ENCODE results near the gene NUP205.

Gene NUP205

GRCh38 chr7:135514856-135515255 is 42.9 kb upstream of the NUP205 start:
- FAIRE-seq = no peak
- TF ChIP-seq SPI1 (IDR thresholded peaks at IDR 0.05; ENCODE audit: low read depth, low read length) (no peak), POLR2A (IDR thresholded peaks at IDR 0.05; ENCODE audit: low read depth, low read length) (no peak), TAF1 (IDR thresholded peaks at IDR 0.05; ENCODE audit: low read depth, low read length) (no peak), POLR2AphosphoS5 (IDR thresholded peaks at IDR 0.05; ENCODE audit: low read depth, low read length) (no peak), PAX5 (IDR thresholded peaks at IDR 0.05; ENCODE audit: insufficient read depth, low read length, severe bottlenecking) (no peak), POU2F2 (IDR thresholded peaks at IDR 0.05; ENCODE audit: low read depth, low read length) (no peak)
- no peak for DNase-seq (ENCODE audit: insufficient read length, low spot score)

DNA sequence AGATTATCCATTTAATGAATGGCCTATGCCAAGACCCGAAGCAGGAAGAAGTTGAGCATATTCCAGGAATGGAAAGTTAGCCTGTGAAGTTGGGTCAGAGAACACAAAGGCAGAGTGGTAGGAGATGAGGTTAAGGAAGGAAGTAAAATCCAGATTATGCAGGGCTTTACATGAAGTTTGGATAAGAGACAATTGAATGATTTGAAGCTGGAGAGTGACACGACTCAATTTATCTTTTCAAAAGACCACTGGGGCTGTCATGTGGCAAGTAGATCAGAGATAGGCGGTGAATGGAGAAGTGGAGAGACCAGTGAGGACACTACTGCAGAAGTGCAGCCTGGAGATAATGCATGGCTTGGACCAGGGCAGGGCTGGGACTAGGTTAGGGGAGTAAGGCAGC is 40.7 kb upstream of the NUP205 start:
- no peak for FAIRE-seq
- TF ChIP-seq TAF1 (IDR thresholded peaks at IDR 0.05; ENCODE audit: low read depth, low read length) (no peak), PAX5 (IDR thresholded peaks at IDR 0.05; ENCODE audit: insufficient read depth, low read length, severe bottlenecking) (no peak), SPI1 (IDR thresholded peaks at IDR 0.05; ENCODE audit: low read depth, low read length) (no peak), POU2F2 (IDR thresholded peaks at IDR 0.05; ENCODE audit: low read depth, low read length) (no peak), POLR2A (IDR thresholded peaks at IDR 0.05; ENCODE audit: low read depth, low read length) (no peak), POLR2AphosphoS5 (IDR thresholded peaks at IDR 0.05; ENCODE audit: low read depth, low read length) (no peak)
- DNase-seq (ENCODE audit: insufficient read length, low spot score) = no peak

DNA sequence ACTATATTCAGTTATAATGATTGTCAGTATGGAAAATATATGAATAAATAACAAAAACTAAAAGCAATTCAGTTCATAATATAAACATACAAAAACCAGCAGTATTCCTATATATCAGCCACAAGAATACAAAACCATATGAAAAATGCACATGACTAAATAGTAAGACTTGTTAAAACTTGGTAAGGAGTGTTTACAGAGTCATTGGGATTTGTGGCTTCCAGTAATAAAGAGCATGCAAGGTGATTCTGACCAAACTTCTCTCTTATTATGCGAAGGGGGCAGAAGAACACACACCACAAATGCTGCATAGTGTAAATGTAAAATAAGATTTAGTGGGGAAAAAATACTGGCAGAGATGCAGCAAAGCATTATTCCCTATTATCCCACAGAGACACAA is 39.0 kb upstream of the NUP205 start:
- FAIRE-seq = no peak
- DNase-seq (ENCODE audit: insufficient read length, low spot score) = no peak
- no peak for TF ChIP-seq POU2F2 (IDR thresholded peaks at IDR 0.05; ENCODE audit: low read depth, low read length)

GRCh38 chr7:135519233-135519688 is 38.5 kb upstream of the NUP205 start:
- DNase-seq (ENCODE audit: insufficient read length, low spot score) = no peak
- no peak for TF ChIP-seq POLR2AphosphoS5 (IDR thresholded peaks at IDR 0.05; ENCODE audit: low read depth, low read length)
- no peak for TF ChIP-seq PAX5 (IDR thresholded peaks at IDR 0.05; ENCODE audit: insufficient read depth, low read length, severe bottlenecking)
- no peak for TF ChIP-seq TAF1 (IDR thresholded peaks at IDR 0.05; ENCODE audit: low read depth, low read length)
- TF ChIP-seq POLR2A (IDR thresholded peaks at IDR 0.05; ENCODE audit: low read depth, low read length) = no peak
- no peak for TF ChIP-seq POU2F2 (IDR thresholded peaks at IDR 0.05; ENCODE audit: low read depth, low read length)
- TF ChIP-seq SPI1 (IDR thresholded peaks at IDR 0.05; ENCODE audit: low read depth, low read length) = no peak
- no peak for FAIRE-seq

GRCh38 chr7:135519871-135520270 is 37.8 kb upstream of the NUP205 start:
- DNase-seq (ENCODE audit: insufficient read length, low spot score) (no peak), FAIRE-seq (no peak)
- no peak for TF ChIP-seq TAF1 (IDR thresholded peaks at IDR 0.05; ENCODE audit: low read depth, low read length)

- no peak for DNase-seq (ENCODE audit: insufficient read length, low spot score)
- TF ChIP-seq TAF1 (IDR thresholded peaks at IDR 0.05; ENCODE audit: low read depth, low read length) = no peak
- TF ChIP-seq POLR2AphosphoS5 (IDR thresholded peaks at IDR 0.05; ENCODE audit: low read depth, low read length) = no peak
- TF ChIP-seq PAX5 (IDR thresholded peaks at IDR 0.05; ENCODE audit: insufficient read depth, low read length, severe bottlenecking) = no peak
- TF ChIP-seq POLR2A (IDR thresholded peaks at IDR 0.05; ENCODE audit: low read depth, low read length) = no peak
- no peak for TF ChIP-seq POU2F2 (IDR thresholded peaks at IDR 0.05; ENCODE audit: low read depth, low read length)
- no peak for TF ChIP-seq SPI1 (IDR thresholded peaks at IDR 0.05; ENCODE audit: low read depth, low read length)
- FAIRE-seq = no peak
These were observed 35.2 kb upstream of the NUP205 start for GRCh38 chr7:135522509-135522908.

- no peak for TF ChIP-seq POU2F2 (IDR thresholded peaks at IDR 0.05; ENCODE audit: low read depth, low read length)
- no peak for TF ChIP-seq TAF1 (IDR thresholded peaks at IDR 0.05; ENCODE audit: low read depth, low read length)
- no peak for TF ChIP-seq POLR2AphosphoS5 (IDR thresholded peaks at IDR 0.05; ENCODE audit: low read depth, low read length)
- no peak for TF ChIP-seq PAX5 (IDR thresholded peaks at IDR 0.05; ENCODE audit: insufficient read depth, low read length, severe bottlenecking)
- TF ChIP-seq SPI1 (IDR thresholded peaks at IDR 0.05; ENCODE audit: low read depth, low read length) = no peak
- no peak for TF ChIP-seq POLR2A (IDR thresholded peaks at IDR 0.05; ENCODE audit: low read depth, low read length)
- no peak for FAIRE-seq
- DNase-seq (ENCODE audit: insufficient read length, low spot score) = no peak
These were observed 34.6 kb upstream of the NUP205 start for GRCh38 chr7:135523146-135523545.

- FAIRE-seq (no peak), DNase-seq (ENCODE audit: insufficient read length, low spot score) (no peak)
- TF ChIP-seq POU2F2 (IDR thresholded peaks at IDR 0.05; ENCODE audit: low read depth, low read length) = no peak
- no peak for TF ChIP-seq PAX5 (IDR thresholded peaks at IDR 0.05; ENCODE audit: insufficient read depth, low read length, severe bottlenecking)
- no peak for TF ChIP-seq TAF1 (IDR thresholded peaks at IDR 0.05; ENCODE audit: low read depth, low read length)
- TF ChIP-seq SPI1 (IDR thresholded peaks at IDR 0.05; ENCODE audit: low read depth, low read length) = no peak
- TF ChIP-seq POLR2A (IDR thresholded peaks at IDR 0.05; ENCODE audit: low read depth, low read length) = no peak
- no peak for TF ChIP-seq POLR2AphosphoS5 (IDR thresholded peaks at IDR 0.05; ENCODE audit: low read depth, low read length)
These were observed 32.3 kb upstream of the NUP205 start for GRCh38 chr7:135525426-135525825.

GRCh38 chr7:135527025-135527424 is 30.7 kb upstream of the NUP205 start:
- DNase-seq (ENCODE audit: insufficient read length, low spot score) = no peak
- no peak for TF ChIP-seq POLR2AphosphoS5 (IDR thresholded peaks at IDR 0.05; ENCODE audit: low read depth, low read length)
- FAIRE-seq = no peak

GRCh38 chr7:135536150-135536549 is 21.6 kb upstream of the NUP205 start:
- no peak for DNase-seq (ENCODE audit: insufficient read length, low spot score)
- no peak for FAIRE-seq
- TF ChIP-seq TAF1 (IDR thresholded peaks at IDR 0.05; ENCODE audit: low read depth, low read length) = no peak
- no peak for TF ChIP-seq POU2F2 (IDR thresholded peaks at IDR 0.05; ENCODE audit: low read depth, low read length)
- TF ChIP-seq PAX5 (IDR thresholded peaks at IDR 0.05; ENCODE audit: insufficient read depth, low read length, severe bottlenecking) = no peak
- TF ChIP-seq POLR2A (IDR thresholded peaks at IDR 0.05; ENCODE audit: low read depth, low read length) = no peak
- TF ChIP-seq SPI1 (IDR thresholded peaks at IDR 0.05; ENCODE audit: low read depth, low read length) = no peak
- no peak for TF ChIP-seq POLR2AphosphoS5 (IDR thresholded peaks at IDR 0.05; ENCODE audit: low read depth, low read length)

DNA sequence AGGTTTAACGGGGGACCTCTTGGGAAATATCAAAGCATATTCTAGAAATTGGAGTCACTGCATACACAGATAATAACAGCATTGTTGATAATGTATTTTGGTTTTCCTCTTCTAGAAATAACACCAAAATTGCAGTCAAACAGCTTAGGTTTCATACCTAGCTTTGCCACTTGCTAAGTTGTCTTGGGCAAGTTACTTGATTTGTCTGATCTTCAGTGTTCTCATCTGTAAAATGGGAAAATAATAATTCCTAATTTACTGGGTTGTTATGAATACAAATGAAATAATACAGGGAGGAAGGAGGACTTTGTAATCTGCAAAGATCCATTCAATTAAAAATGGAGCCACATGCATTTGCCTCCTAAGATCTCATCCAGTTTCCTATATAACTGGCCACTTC is 20.3 kb upstream of the NUP205 start:
- no peak for FAIRE-seq
- DNase-seq (ENCODE audit: insufficient read length, low spot score) = no peak
- TF ChIP-seq TAF1 (IDR thresholded peaks at IDR 0.05; ENCODE audit: low read depth, low read length) (no peak), PAX5 (IDR thresholded peaks at IDR 0.05; ENCODE audit: insufficient read depth, low read length, severe bottlenecking) (no peak), POLR2AphosphoS5 (IDR thresholded peaks at IDR 0.05; ENCODE audit: low read depth, low read length) (no peak), SPI1 (IDR thresholded peaks at IDR 0.05; ENCODE audit: low read depth, low read length) (no peak), POLR2A (IDR thresholded peaks at IDR 0.05; ENCODE audit: low read depth, low read length) (no peak), POU2F2 (IDR thresholded peaks at IDR 0.05; ENCODE audit: low read depth, low read length) (no peak)

Data from GM12891 (cell line).